ENCODE results near the gene KMT5C.

- TF ChIP-seq POLR2AphosphoS5 (IDR thresholded peaks at IDR 0.05), result no peak
- TF ChIP-seq CTCF (IDR thresholded peaks at IDR 0.05), result no peak
- TF ChIP-seq POLR2A (IDR thresholded peaks at IDR 0.05; ENCODE audit: low read depth), result no peak
Measured at GRCh38 chr19:55384920-55385723, 45.4 kb downstream of the KMT5C start.

Measured in esophagus muscularis mucosa (tissue), 3 donors.